SK-N-SH (cell line): Measurements from ENCODE around the gene IRGQ. TPM values are rescaled to one million over a fixed set of nuclear protein-coding genes. Genes with fewer than 3 reads are reported as not detected.
A peak's percentile ranks its signal among the peaks of the same experiment; 100 is the strongest.

ENCODE experiments used
- CTCF ChIA-PET: fragments of 300-600, 350-600 bp; formaldehyde crosslinking; extraction: SDS; loops from one replicate; lab custom pipeline; 2021; lab: Yijun Ruan, JAX
- POLR2A ChIA-PET: fragments of 350-600 bp; sonication (Branson Sonifier 250); formaldehyde crosslinking; extraction: SDS; loops from one replicate; lab custom pipeline; 2020; ENCODE audit warnings: antibody characterized with exemption, inconsistent platforms; lab: Yijun Ruan, JAX
- DNase-seq: peaks from one replicate; pipeline ENCODE4 v3.0.0; 2012
- H2AFZ ChIP-seq: fragments of 200-600 bp; sonication (generic); 2 replicates; pipeline ENCODE4 v1.8.1; 2016; ENCODE audit warnings: antibody characterized with exemption, mild to moderate bottlenecking, low read depth
- H3F3A ChIP-seq: fragments of 200-600 bp; sonication (generic); replicated peaks from 2 replicates; pipeline ENCODE3; 2016; ENCODE audit warnings: antibody characterized with exemption, mild to moderate bottlenecking; ENCODE audit not compliant: insufficient read depth
- H3K27ac ChIP-seq, 2 experiments: fragments of 200-500 bp in 1 of 2; fragments of 200-600 bp in 1 of 2; sonication (Bioruptor generic) in 1 of 2; sonication (generic), shearing (Covaris generic) in 1 of 2; 2 replicates each; pipeline versions ENCODE4 v1.5.1 to v1.6.1; 2014 to 2016; ENCODE audit warnings: low read depth in 2 of 2, inconsistent platforms in 1 of 2, low read length in 1 of 2, mild to moderate bottlenecking in 1 of 2, mixed read lengths in 1 of 2
- H3K27me3 ChIP-seq: fragments of 200-600 bp; sonication (generic), shearing (Covaris generic); 2 replicates; pipeline ENCODE4 v1.6.1; 2016; ENCODE audit warnings: mixed run types; ENCODE audit not compliant: insufficient read depth
- H3K36me3 ChIP-seq, 2 experiments: fragments of 200-500 bp in 1 of 2; fragments of 200-600 bp in 1 of 2; sonication (Bioruptor generic) in 1 of 2; sonication (generic) in 1 of 2; replicated peaks in 1 of 2; 2 replicates each; pipeline versions ENCODE3 to v1.5.1; 2014 to 2016; ENCODE audit warnings: low read length in 1 of 2, mild to moderate bottlenecking in 1 of 2; ENCODE audit not compliant: insufficient read depth in 2 of 2, control insufficient read depth in 1 of 2
- H3K4me1 ChIP-seq, 2 experiments: fragments of 200-500 bp in 1 of 2; fragments of 200-600 bp in 1 of 2; sonication (Bioruptor generic) in 1 of 2; sonication (generic), shearing (Covaris generic) in 1 of 2; 2 replicates each; pipeline versions ENCODE4 v1.5.1 to v1.6.1; 2014 to 2016; ENCODE audit warnings: low read depth in 1 of 2, low read length in 1 of 2, mixed run types in 1 of 2; ENCODE audit not compliant: insufficient read depth in 2 of 2, control insufficient read depth in 1 of 2
- H3K4me2 ChIP-seq: fragments of 200-600 bp; sonication (generic), shearing (Covaris generic); 2 replicates; pipeline ENCODE4 v1.6.1; 2017; ENCODE audit warnings: mixed run types
- H3K4me3 ChIP-seq, 2 experiments: fragments of 200-500 bp in 1 of 2; fragments of 200-600 bp in 1 of 2; sonication (Bioruptor generic) in 1 of 2; sonication (generic), shearing (Covaris generic) in 1 of 2; 2 replicates each; pipeline versions ENCODE4 v1.5.1 to v1.8.1; 2014 to 2016; ENCODE audit warnings: low read depth in 2 of 2, inconsistent platforms in 1 of 2, low read length in 1 of 2, mild to moderate bottlenecking in 1 of 2, mixed read lengths in 1 of 2, moderate library complexity in 1 of 2
- H3K79me2 ChIP-seq: fragments of 200-600 bp; sonication (generic); 2 replicates; pipeline ENCODE4 v1.8.1; 2017; ENCODE audit warnings: mild to moderate bottlenecking; ENCODE audit not compliant: insufficient read depth
- H3K9ac ChIP-seq: fragments of 200-600 bp; sonication (generic); 2 replicates; pipeline ENCODE4 v1.6.1; 2017; ENCODE audit warnings: mixed run types
- H3K9me2 ChIP-seq: fragments of 200-600 bp; sonication (generic); 2 replicates; pipeline ENCODE4 v1.6.1; 2017; ENCODE audit warnings: mixed run types
- H3K9me3 ChIP-seq: fragments of 200-600 bp; sonication (generic); 2 replicates; pipeline ENCODE4 v1.6.1; 2017; ENCODE audit warnings: mixed run types, mild to moderate bottlenecking, moderate library complexity
- H4K20me1 ChIP-seq: fragments of 200-600 bp; sonication (generic); 2 replicates; pipeline ENCODE4 v1.6.1; 2017; ENCODE audit warnings: mild to moderate bottlenecking, mixed run types; ENCODE audit not compliant: insufficient read depth
- EP300 ChIP-seq, 2 experiments: IDR thresholded peaks; 2 replicates each; pipeline versions ENCODE4 v1.4.0 to v1.6.1; 2012; ENCODE audit warnings: borderline replicate concordance in 1 of 2, low read depth in 1 of 2, low read length in 1 of 2
- EZH2phosphoT487 ChIP-seq: fragments of 200-600 bp; sonication (generic); IDR thresholded peaks from 2 replicates; pipeline ENCODE4 v1.6.1; 2017; ENCODE audit warnings: low read depth, mixed run types, mild to moderate bottlenecking, antibody characterized with exemption, moderate library complexity, borderline replicate concordance
- FOSL2 ChIP-seq: IDR thresholded peaks from 2 replicates; pipeline ENCODE4 v1.4.0; 2012; ENCODE audit warnings: low read depth, mild to moderate bottlenecking, moderate library complexity, borderline replicate concordance
- FOXJ3 ChIP-seq: sonication (generic); formaldehyde crosslinking; IDR thresholded peaks from 2 replicates; pipeline ENCODE4 v1.5.1; 2020; ENCODE audit warnings: mild to moderate bottlenecking, missing genetic modification reagents
- GATA2 ChIP-seq: sonication (generic); formaldehyde crosslinking; IDR thresholded peaks from 2 replicates; pipeline ENCODE4 v1.5.0; 2020; ENCODE audit warnings: mild to moderate bottlenecking, missing genetic modification reagents
- IRF3 ChIP-seq: fragments of 150-350 bp; IDR thresholded peaks from 2 replicates; pipeline ENCODE4 v1.6.1; 2016; ENCODE audit warnings: mild to moderate bottlenecking, low read depth, low read length
- JUND ChIP-seq: IDR thresholded peaks from 2 replicates; pipeline ENCODE4 v1.4.0; 2012
- NRF1 ChIP-seq: IDR thresholded peaks from 2 replicates; pipeline ENCODE4 v1.6.1; 2012; ENCODE audit warnings: low read depth, mild to moderate bottlenecking, low read length
- PBX3 ChIP-seq: IDR thresholded peaks from 2 replicates; pipeline ENCODE4; 2012
- RAD21 ChIP-seq: IDR thresholded peaks from 2 replicates; pipeline ENCODE4 v1.6.1; 2012; ENCODE audit warnings: mild to moderate bottlenecking, low read length
- REST ChIP-seq: IDR thresholded peaks from 2 replicates; pipeline ENCODE4 v1.6.1; 2012; ENCODE audit warnings: mild to moderate bottlenecking, low read depth, low read length, moderate library complexity
- RFX5 ChIP-seq: IDR thresholded peaks from 2 replicates; pipeline ENCODE4 v1.6.1; 2012; ENCODE audit warnings: mild to moderate bottlenecking, improper control_type of control experiment, low read length
- RXRA ChIP-seq: IDR thresholded peaks from 2 replicates; pipeline ENCODE4 v1.4.0; 2012; ENCODE audit warnings: low read depth, mild to moderate bottlenecking, borderline replicate concordance
- SIN3A ChIP-seq: IDR thresholded peaks from 2 replicates; pipeline ENCODE4 v1.6.1; 2012; ENCODE audit warnings: low read depth, mild to moderate bottlenecking, low read length, moderate library complexity, borderline replicate concordance
- SMC3 ChIP-seq: IDR thresholded peaks from 2 replicates; pipeline ENCODE4 v1.6.1; 2012; ENCODE audit warnings: low read depth, low read length, improper control_type of control experiment
- TAF1 ChIP-seq: IDR thresholded peaks from 2 replicates; pipeline ENCODE4 v1.6.1; 2012; ENCODE audit warnings: low read depth, mild to moderate bottlenecking, low read length, moderate library complexity, borderline replicate concordance
- TEAD4 ChIP-seq: IDR thresholded peaks from 2 replicates; pipeline ENCODE4 v1.4.0; 2012; ENCODE audit warnings: mild to moderate bottlenecking, borderline replicate concordance; ENCODE audit not compliant: insufficient read depth
- USF2 ChIP-seq: fragments of 150-350 bp; IDR thresholded peaks from 2 replicates; pipeline ENCODE4 v1.6.1; 2017; ENCODE audit warnings: antibody characterized with exemption, low read length, low read depth, borderline replicate concordance
- YY1 ChIP-seq: IDR thresholded peaks from 2 replicates; pipeline ENCODE4 v1.4.0; 2012; ENCODE audit warnings: low read depth, mild to moderate bottlenecking
- WGBS: methylation state at CpG from one replicate; pipeline ENCODE4 v1.1.6; 2017; ENCODE audit warnings: low lambda C conversion rate; 5-methylcytosine and 5-hydroxymethylcytosine counted together
- polyA plus RNA-seq, 3 experiments: library from polyadenylated mRNA; depleted of rRNA; stranded (reverse); fragments of >200 nt; gene quantifications; 2 replicates each; pipeline ENCODE4 v1.2.3, GENCODE V29; 2012

Gene IRGQ
- polyA plus RNA-seq, 1 of the 3 experiments (the other 2 are of a cell fraction): 8.4 TPM

GRCh38 chr19:43582495-43582894 is 13.4 kb downstream of the IRGQ start (continued):
- TF ChIP-seq USF2: no peak
- TF ChIP-seq FOSL2: no peak
- no peak for TF ChIP-seq YY1
- no peak for TF ChIP-seq TAF1
- no peak for TF ChIP-seq NRF1

GRCh38 chr19:43581467-43581866 is 14.5 kb downstream of the IRGQ start:
- no peak overlapping the region for H3K4me2 ChIP-seq
- no peaks in the 10 kb centered on the region for H3K79me2 ChIP-seq
- 55% methylated on average over 7 of the region's 7 CpGs for WGBS
- H3K9me3 ChIP-seq: no peaks in the 10 kb centered on the region
- H2AFZ ChIP-seq: no peak overlapping the region
- no peak overlapping the region for H3K9ac ChIP-seq
- no peaks in the 10 kb centered on the region for H3K27me3 ChIP-seq
- ChIA-PET POLR2A (no interaction called here), CTCF (interaction anchor here (0.6 to 0.9 kb wide), 2 partner anchors 13 to 26 kb away, joined by 3 to 6 read pairs; no protein-coding TSS in a partner anchor)
- no peak for DNase-seq
- no peaks in the 10 kb centered on the region for H4K20me1 ChIP-seq
- peaks cover 3% of the 10 kb centered on the region for H3F3A ChIP-seq
- H3K4me3 ChIP-seq: peak overlapping the region in 1 of 2 experiments; percentile 12; a peak in 1 of 4 replicates
- TF ChIP-seq YY1: no peak
- no peak overlapping the region; a peak in 1 of 4 replicates for H3K27ac ChIP-seq
- H3K36me3 ChIP-seq: peaks cover 0 to 4% of the 10 kb centered on the region in 2 experiments
- no peaks in the 10 kb centered on the region for H3K9me2 ChIP-seq
- H3K4me1 ChIP-seq: peaks cover 0 to 21% of the 10 kb centered on the region in 2 experiments; a peak in 1 of 4 replicates

GRCh38 chr19:43578787-43579186 is 17.1 kb downstream of the IRGQ start:
- ChIA-PET CTCF (interaction anchor here (1.2 to 1.7 kb wide), 3 partner anchors 16 to 43 kb away, joined by 3 to 15 read pairs (median 4); no protein-coding TSS in a partner anchor), POLR2A (no interaction called here)
- H3K9ac ChIP-seq: no peak overlapping the region
- no peak for TF ChIP-seq IRF3
- no peak for TF ChIP-seq EP300 (IDR thresholded peaks at IDR 0.05; ENCODE audit: borderline replicate concordance in 1 of 2, low read depth in 1 of 2, low read length in 1 of 2)
- TF ChIP-seq RAD21: no peak
- no peak for TF ChIP-seq TEAD4
- TF ChIP-seq FOSL2: no peak
- no peak for TF ChIP-seq REST
- TF ChIP-seq SMC3: no peak
- TF ChIP-seq RXRA: no peak
- no peak for TF ChIP-seq RFX5
- TF ChIP-seq FOXJ3 (CRISPR knock-in tag): no peak
- no peak for TF ChIP-seq SIN3A
- TF ChIP-seq GATA2 (CRISPR knock-in tag): no peak
- TF ChIP-seq JUND: no peak
- TF ChIP-seq EZH2phosphoT487: no peak
- TF ChIP-seq PBX3: no peak
- TF ChIP-seq YY1: no peak

More at GRCh38 chr19:43578787-43579186, 17.1 kb downstream of the IRGQ start:
- WGBS: 88% methylated on average over 3 of the region's 3 CpGs
- H3F3A ChIP-seq: peaks cover 3% of the 10 kb centered on the region
- no peaks in the 10 kb centered on the region for H3K27me3 ChIP-seq
- no peaks in the 10 kb centered on the region for H4K20me1 ChIP-seq
- no peaks in the 10 kb centered on the region for H3K9me2 ChIP-seq
- no peak for DNase-seq
- H3K4me2 ChIP-seq: no peak overlapping the region
- H3K79me2 ChIP-seq: peaks cover 15% of the 10 kb centered on the region; the same call in 1 of the 2 replicates
- no peak overlapping the region for H2AFZ ChIP-seq
- no peaks in the 10 kb centered on the region for H3K9me3 ChIP-seq
- peaks cover 0 to 26% of the 10 kb centered on the region in 2 experiments; a peak in 1 of 4 replicates for H3K4me1 ChIP-seq
- no peaks in the 10 kb centered on the region for H3K36me3 ChIP-seq
- H3K4me3 ChIP-seq: no peak overlapping the region
- H3K27ac ChIP-seq: no peak overlapping the region
